CD4-positive, alpha-beta T cell (primary cell): ENCODE results near the gene TESK2. TPM values are rescaled to one million over a fixed set of nuclear protein-coding genes. Genes with fewer than 3 reads are reported as not detected.

ENCODE experiments used
- ATAC-seq: fragments of 200-7000 bp; cut with Tn5 transposase; one replicate; pipeline ENCODE4 v1.10.0; 2022; ENCODE audit warnings: mild to moderate bottlenecking; ENCODE audit not compliant: poor library complexity
- CTCF ChIA-PET: fragments of 350-600 bp; sonication (Branson Sonifier 250); formaldehyde crosslinking; loops from one replicate; lab custom pipeline; 2021; ENCODE audit warnings: antibody characterized with exemption, inconsistent platforms; lab: Charles Lee
- POLR2A ChIA-PET: fragments of 350-600 bp; sonication (Branson Sonifier 250); formaldehyde crosslinking; loops from one replicate; lab custom pipeline; 2021; ENCODE audit warnings: antibody characterized with exemption, inconsistent platforms; lab: Charles Lee
- DNase-seq, 14 experiments: peaks; one replicate each; pipeline ENCODE4 v3.0.0-alpha.2; 2013 to 2020; ENCODE audit warnings: mixed read lengths in 2 of 14
- H3K27ac ChIP-seq, 2 donors: one replicate each; pipeline versions ENCODE4 v1.5.1 to v1.7.0; 2013; ENCODE audit warnings: low read length in 2 of 2, low read depth in 1 of 2, mild to moderate bottlenecking in 1 of 2
- H3K27me3 ChIP-seq, 2 experiments: 1 replicate in 1 of 2; 2 replicates in 1 of 2; pipeline versions ENCODE4 v1.6.1 to v1.7.0; 2013; ENCODE audit warnings: low read length in 2 of 2, control low read depth in 1 of 2, mild to moderate bottlenecking in 1 of 2, moderate library complexity in 1 of 2; ENCODE audit not compliant: insufficient read depth in 2 of 2, control insufficient read depth in 1 of 2
- H3K36me3 ChIP-seq: one replicate; pipeline ENCODE4 v1.6.1; 2013; ENCODE audit warnings: low read length, control low read depth; ENCODE audit not compliant: insufficient read depth
- H3K4me1 ChIP-seq: one replicate; pipeline ENCODE4 v1.6.1; 2013; ENCODE audit warnings: low read length, control low read depth; ENCODE audit not compliant: insufficient read depth
- H3K4me3 ChIP-seq: one replicate; pipeline ENCODE4 v1.5.1; 2013; ENCODE audit warnings: mild to moderate bottlenecking, low read length, moderate library complexity
- H3K9me3 ChIP-seq, 2 experiments: 1 replicate in 1 of 2; 2 replicates in 1 of 2; pipeline versions ENCODE4 v1.6.1 to v1.7.0; 2013; ENCODE audit warnings: low read length in 2 of 2, mild to moderate bottlenecking in 2 of 2, control low read depth in 1 of 2, moderate library complexity in 1 of 2; ENCODE audit not compliant: control insufficient read depth in 1 of 2, insufficient read depth in 1 of 2
- H3K27ac Mint-ChIP-seq: one replicate; pipeline ENCODE4 v1.8.0; 2020; ENCODE audit warnings: mixed read lengths
- H3K27me3 Mint-ChIP-seq: one replicate; pipeline ENCODE4 v1.8.0; 2021; ENCODE audit warnings: mixed read lengths
- H3K36me3 Mint-ChIP-seq: one replicate; pipeline ENCODE4 v1.8.0; 2021; ENCODE audit warnings: low read depth, mixed read lengths
- H3K4me1 Mint-ChIP-seq: one replicate; pipeline ENCODE4 v1.8.0; 2021; ENCODE audit warnings: low read depth, mixed read lengths
- H3K4me3 Mint-ChIP-seq: one replicate; pipeline ENCODE4 v1.8.0; 2020; ENCODE audit warnings: mild to moderate bottlenecking, mixed read lengths
- H3K9me3 Mint-ChIP-seq: one replicate; pipeline ENCODE4 v1.8.0; 2020; ENCODE audit warnings: mixed read lengths
- CTCF ChIP-seq: fragments of 200-600 bp; IDR thresholded peaks from one replicate; pipeline ENCODE4 v1.8.0; 2022; ENCODE audit warnings: antibody characterized with exemption, mild to moderate bottlenecking
- intact Hi-C, 2 experiments: fragments of 100-400 bp; cut with DNase I in 1 of 2; cut with micrococcal nuclease in 1 of 2; formaldehyde crosslinking; loops; one replicate each; pipeline versions ENCODE4 v1.15.1 to v1.9.0; 2023 to 2025; cut with DNase I, micrococcal nuclease
- total RNA-seq, 174 experiments: library from RNA in 2 of 174; stranded (reverse) in 2 of 174; gene quantifications; one replicate each; pipeline ENCODE4 v1.2.3 and lab custom pipeline; 2021 to 2026

The TESK2 gene
- total RNA-seq, 2 experiments from 2014 or later: 2.8 to 3.4 TPM

DNA sequence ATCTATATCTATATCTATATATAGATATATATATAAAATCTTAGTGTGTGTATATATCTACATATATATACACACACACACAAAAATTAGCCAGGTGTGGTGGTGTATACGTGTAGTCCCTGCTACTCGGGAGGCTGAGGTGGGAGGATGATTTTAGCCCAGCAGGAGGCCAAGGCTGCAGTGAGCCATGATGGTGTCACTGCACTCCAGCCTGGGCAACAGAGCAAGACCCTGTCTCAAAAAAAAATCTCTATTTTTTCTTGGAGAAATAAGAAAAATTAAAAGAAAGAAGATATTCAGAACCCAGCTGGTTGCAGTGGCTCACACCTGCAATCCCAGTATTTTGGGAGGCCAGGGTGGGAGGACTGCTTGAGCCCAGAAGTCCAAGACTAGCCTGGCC is 85.3 kb downstream of the TESK2 start:
- no peak for TF ChIP-seq CTCF

GRCh38 chr1:45403718-45404117 is 87.2 kb downstream of the TESK2 start:
- POLR2A ChIA-PET: no interaction called here
- ATAC-seq (no peak), DNase-seq (no peak)
- no peak overlapping the region for H3K27ac Mint-ChIP-seq
- no peaks in the 10 kb centered on the region for H3K4me1 ChIP-seq
- H3K9me3 ChIP-seq: no peaks in the 10 kb centered on the region
- no peaks in the 10 kb centered on the region for H3K27me3 ChIP-seq
- CTCF ChIA-PET: interaction anchor here (0.7 kb wide), 1 partner anchor 325 kb away, joined by 3 read pairs; no protein-coding TSS in a partner anchor
- H3K9me3 Mint-ChIP-seq: no peaks in the 10 kb centered on the region
- no peaks in the 10 kb centered on the region for H3K36me3 Mint-ChIP-seq
- H3K4me1 Mint-ChIP-seq: no peaks in the 10 kb centered on the region
- intact Hi-C loops: no loop called here
- no peak overlapping the region for H3K4me3 Mint-ChIP-seq
- no peak for TF ChIP-seq CTCF
- no peak overlapping the region for H3K27ac ChIP-seq
- no peak overlapping the region for H3K4me3 ChIP-seq
- H3K36me3 ChIP-seq: no peaks in the 10 kb centered on the region
- H3K27me3 Mint-ChIP-seq: no peaks in the 10 kb centered on the region

More for the DNA sequence above, 85.3 kb downstream of the TESK2 start:
- intact Hi-C loops: no loop called here
- Mint-ChIP-seq H3K27ac (no peak overlapping the region), H3K4me1 (no peaks in the 10 kb centered on the region), H3K9me3 (no peaks in the 10 kb centered on the region), H3K36me3 (no peaks in the 10 kb centered on the region), H3K27me3 (no peaks in the 10 kb centered on the region), H3K4me3 (no peak overlapping the region)
- Histone ChIP-seq H3K27ac (no peak overlapping the region), H3K4me1 (no peaks in the 10 kb centered on the region), H3K36me3 (no peaks in the 10 kb centered on the region), H3K4me3 (no peak overlapping the region), H3K9me3 (no peaks in the 10 kb centered on the region), H3K27me3 (no peaks in the 10 kb centered on the region)
- ChIA-PET POLR2A (no interaction called here), CTCF (no interaction called here)
- DNase-seq (no peak), ATAC-seq (no peak)

DNA sequence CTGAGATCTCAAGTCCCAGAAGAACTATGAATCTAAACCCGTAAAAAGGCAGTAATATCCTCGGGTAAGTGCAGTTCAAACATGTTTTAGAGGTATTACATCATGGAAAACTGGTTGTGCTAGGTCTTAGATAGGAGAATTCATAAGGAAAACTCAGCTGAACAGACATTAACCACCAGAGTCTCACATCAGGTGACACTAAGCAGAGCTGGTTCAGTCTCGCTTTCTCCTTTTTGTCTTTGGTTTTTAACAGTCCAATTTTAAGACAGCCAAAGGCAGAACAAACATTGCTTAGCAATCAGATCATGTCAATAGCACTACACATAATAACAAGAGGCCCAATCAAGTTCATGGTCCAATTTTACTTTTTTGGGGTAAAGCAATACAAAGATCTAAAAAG is 87.7 kb downstream of the TESK2 start:
- Mint-ChIP-seq H3K4me3 (no peak overlapping the region), H3K27ac (no peak overlapping the region), H3K4me1 (no peaks in the 10 kb centered on the region), H3K27me3 (no peaks in the 10 kb centered on the region), H3K36me3 (no peaks in the 10 kb centered on the region), H3K9me3 (no peaks in the 10 kb centered on the region)
- DNase-seq: no peak
- ChIA-PET POLR2A (no interaction called here), CTCF (interaction anchor here (0.7 kb wide), 1 partner anchor 325 kb away, joined by 3 read pairs; no protein-coding TSS in a partner anchor)
- no peak for TF ChIP-seq CTCF
- intact Hi-C loops: no loop called here
- Histone ChIP-seq H3K4me3 (no peak overlapping the region), H3K27me3 (no peaks in the 10 kb centered on the region), H3K27ac (no peak overlapping the region), H3K4me1 (no peaks in the 10 kb centered on the region), H3K9me3 (no peaks in the 10 kb centered on the region), H3K36me3 (no peaks in the 10 kb centered on the region)
- ATAC-seq: no peak
